ENCODE results near the gene SLC39A11. TPM values are rescaled to one million over a fixed set of nuclear protein-coding genes. Genes with fewer than 3 reads are reported as not detected.

SLC39A11 gene
- total RNA-seq, 1 experiment from 2014 or later: 18.6 TPM

DNA sequence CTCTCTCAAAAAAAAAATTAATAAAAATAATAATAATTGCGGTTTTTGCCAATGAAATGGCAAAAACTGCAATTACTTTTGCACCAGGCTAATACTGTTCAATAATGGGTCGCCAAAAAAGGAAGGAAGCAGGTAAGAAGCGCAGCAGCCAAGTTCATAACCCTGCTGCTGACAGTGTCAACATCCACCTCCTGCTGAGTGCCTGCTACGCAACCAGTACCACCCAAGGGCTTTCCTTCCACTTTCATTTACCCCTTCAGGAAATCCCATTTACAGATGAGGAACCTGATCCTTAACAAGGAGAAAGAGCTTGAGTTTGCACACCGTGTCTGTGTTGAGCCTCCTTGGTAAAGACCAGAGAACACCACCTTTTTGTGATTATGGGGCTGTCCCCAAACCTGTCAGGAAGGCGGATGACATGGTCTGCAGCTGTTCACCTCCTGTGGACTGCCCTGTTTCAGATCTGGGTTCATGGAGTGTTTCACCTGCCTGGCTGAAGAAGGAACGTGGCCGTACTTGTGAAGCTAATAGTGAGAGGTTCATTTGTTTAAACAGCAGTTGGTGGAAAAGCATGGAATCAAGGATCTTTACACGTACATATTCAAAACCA, 378.0 kb downstream of the SLC39A11 start:
- BruUV-seq (replicated peaks): no TSS peak
- Histone ChIP-seq H3K27me3 (replicated peaks; ENCODE audit: insufficient read depth, low read depth, low read length, poor library complexity) (no peaks in the 10 kb centered on the region), H3K9me3 (ENCODE audit: low read depth, low read length, poor library complexity, severe bottlenecking) (no peaks in the 10 kb centered on the region), H3K4me3 (ENCODE audit: low read depth, low read length, poor library complexity, severe bottlenecking) (no peak overlapping the region), H3K27ac (ENCODE audit: low read depth, low read length, poor library complexity, severe bottlenecking) (no peak overlapping the region), H3K4me1 (ENCODE audit: insufficient read depth, low read length, poor library complexity, severe bottlenecking) (no peaks in the 10 kb centered on the region), H3K36me3 (ENCODE audit: insufficient read depth, low read length, poor library complexity, severe bottlenecking) (no peaks in the 10 kb centered on the region)
- TF ChIP-seq, protein P1, sequence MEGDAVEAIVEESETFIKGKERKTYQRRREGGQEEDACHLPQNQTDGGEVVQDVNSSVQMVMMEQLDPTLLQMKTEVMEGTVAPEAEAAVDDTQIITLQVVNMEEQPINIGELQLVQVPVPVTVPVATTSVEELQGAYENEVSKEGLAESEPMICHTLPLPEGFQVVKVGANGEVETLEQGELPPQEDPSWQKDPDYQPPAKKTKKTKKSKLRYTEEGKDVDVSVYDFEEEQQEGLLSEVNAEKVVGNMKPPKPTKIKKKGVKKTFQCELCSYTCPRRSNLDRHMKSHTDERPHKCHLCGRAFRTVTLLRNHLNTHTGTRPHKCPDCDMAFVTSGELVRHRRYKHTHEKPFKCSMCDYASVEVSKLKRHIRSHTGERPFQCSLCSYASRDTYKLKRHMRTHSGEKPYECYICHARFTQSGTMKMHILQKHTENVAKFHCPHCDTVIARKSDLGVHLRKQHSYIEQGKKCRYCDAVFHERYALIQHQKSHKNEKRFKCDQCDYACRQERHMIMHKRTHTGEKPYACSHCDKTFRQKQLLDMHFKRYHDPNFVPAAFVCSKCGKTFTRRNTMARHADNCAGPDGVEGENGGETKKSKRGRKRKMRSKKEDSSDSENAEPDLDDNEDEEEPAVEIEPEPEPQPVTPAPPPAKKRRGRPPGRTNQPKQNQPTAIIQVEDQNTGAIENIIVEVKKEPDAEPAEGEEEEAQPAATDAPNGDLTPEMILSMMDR (conservative IDR thresholded peaks at IDR 0.05; ENCODE audit: low read depth, low read length): no peak
- TF ChIP-seq EZH2 (IDR thresholded peaks at IDR 0.05; ENCODE audit: borderline replicate concordance, low read depth, low read length, poor library complexity, severe bottlenecking): no peak
- no peak for DNase-seq (ENCODE audit: low spot score)
- ChIA-PET POLR2A (ENCODE audit: low non-redundant PET) (no interaction called here), CTCF (no interaction called here)
- intact Hi-C loops (cut with micrococcal nuclease; ENCODE audit: unreplicated experiment): no loop called here

DNA sequence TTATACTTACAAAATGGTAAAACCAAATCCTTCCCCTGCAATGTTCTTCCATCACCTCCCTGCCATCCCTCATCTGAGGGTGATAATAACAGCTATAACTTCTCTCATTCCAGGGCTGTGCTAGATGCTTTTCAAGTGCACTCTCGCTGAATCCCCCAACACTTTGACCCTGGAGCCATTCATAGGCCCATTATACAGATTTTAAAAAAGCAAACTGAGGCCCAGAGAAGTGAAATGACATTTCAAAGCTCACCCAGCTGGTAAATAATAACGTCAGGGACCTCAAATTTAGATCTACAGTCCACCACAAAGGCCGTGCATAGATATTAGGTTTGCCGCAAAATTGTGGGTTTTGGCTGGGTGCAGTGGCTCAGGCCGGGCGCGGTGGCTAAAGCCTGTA, 378.8 kb downstream of the SLC39A11 start:
- Histone ChIP-seq H3K36me3 (ENCODE audit: insufficient read depth, low read length, poor library complexity, severe bottlenecking) (no peaks in the 10 kb centered on the region), H3K4me1 (ENCODE audit: insufficient read depth, low read length, poor library complexity, severe bottlenecking) (no peaks in the 10 kb centered on the region), H3K9me3 (ENCODE audit: low read depth, low read length, poor library complexity, severe bottlenecking) (no peaks in the 10 kb centered on the region), H3K27me3 (replicated peaks; ENCODE audit: insufficient read depth, low read depth, low read length, poor library complexity) (no peaks in the 10 kb centered on the region), H3K27ac (ENCODE audit: low read depth, low read length, poor library complexity, severe bottlenecking) (no peak overlapping the region), H3K4me3 (ENCODE audit: low read depth, low read length, poor library complexity, severe bottlenecking) (no peak overlapping the region)
- BruUV-seq (replicated peaks): no TSS peak
- intact Hi-C loops (cut with micrococcal nuclease; ENCODE audit: unreplicated experiment): no loop called here
- DNase-seq (ENCODE audit: low spot score): no peak
- ChIA-PET CTCF (no interaction called here), POLR2A (ENCODE audit: low non-redundant PET) (no interaction called here)
- no peak for TF ChIP-seq EZH2 (IDR thresholded peaks at IDR 0.05; ENCODE audit: borderline replicate concordance, low read depth, low read length, poor library complexity, severe bottlenecking)
- TF ChIP-seq, protein P1 (conservative IDR thresholded peaks at IDR 0.05; ENCODE audit: low read depth, low read length): no peak

DNA sequence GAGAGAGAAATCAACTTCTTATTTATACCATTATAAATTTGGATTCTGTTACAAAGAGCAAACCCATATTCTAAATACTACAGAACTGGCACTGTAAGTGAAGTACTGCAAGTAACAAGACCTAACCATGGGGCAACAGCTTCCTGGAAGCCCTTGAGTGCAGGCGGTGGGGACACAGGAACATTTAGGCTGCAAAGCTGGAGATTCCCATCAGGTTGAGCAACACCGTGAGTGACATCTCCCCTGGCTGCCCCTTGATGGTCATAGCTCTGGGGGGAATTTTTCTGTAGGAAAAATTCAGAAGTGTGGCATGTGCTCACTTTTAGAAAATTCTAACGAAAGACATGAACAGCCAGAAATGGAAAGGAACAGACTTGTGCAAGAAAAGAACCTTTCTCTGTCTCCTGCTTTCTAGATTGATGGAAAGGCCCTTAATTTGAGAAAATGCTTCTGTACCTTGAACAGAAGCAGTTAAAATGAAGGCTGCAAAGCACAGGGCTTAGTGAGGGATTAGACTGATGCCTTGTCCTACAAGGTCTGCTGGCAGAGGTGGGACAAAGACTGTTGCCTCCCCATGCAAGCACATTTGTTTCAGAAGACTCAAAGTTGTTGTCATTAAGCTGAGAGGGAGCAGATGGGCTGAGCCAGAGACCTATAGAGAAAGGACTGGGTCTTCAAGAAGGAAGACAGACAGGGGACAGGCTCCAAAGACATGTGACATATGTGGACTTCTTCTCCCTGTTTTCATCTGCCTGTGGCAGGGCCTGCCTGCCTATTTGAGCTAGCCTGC, 380.8 kb downstream of the SLC39A11 start:
- H3K36me3 ChIP-seq (ENCODE audit: insufficient read depth, low read length, poor library complexity, severe bottlenecking): no peaks in the 10 kb centered on the region
- CTCF ChIA-PET: interaction anchor here (0.6 kb wide), 1 partner anchor 147 kb away, joined by 3 read pairs; no protein-coding TSS in a partner anchor
- H3K4me1 ChIP-seq (ENCODE audit: insufficient read depth, low read length, poor library complexity, severe bottlenecking): no peaks in the 10 kb centered on the region
- POLR2A ChIA-PET (ENCODE audit: low non-redundant PET): no interaction called here
- TF ChIP-seq, protein P1 (conservative IDR thresholded peaks at IDR 0.05; ENCODE audit: low read depth, low read length): no peak
- TF ChIP-seq EZH2 (IDR thresholded peaks at IDR 0.05; ENCODE audit: borderline replicate concordance, low read depth, low read length, poor library complexity, severe bottlenecking): no peak
- BruUV-seq (replicated peaks): no TSS peak
- intact Hi-C loops (cut with micrococcal nuclease; ENCODE audit: unreplicated experiment): no loop called here
- H3K27me3 ChIP-seq (replicated peaks; ENCODE audit: insufficient read depth, low read depth, low read length, poor library complexity): no peaks in the 10 kb centered on the region
- no peak for DNase-seq (ENCODE audit: low spot score)
- no peaks in the 10 kb centered on the region for H3K9me3 ChIP-seq (ENCODE audit: low read depth, low read length, poor library complexity, severe bottlenecking)
- no peak overlapping the region for H3K27ac ChIP-seq (ENCODE audit: low read depth, low read length, poor library complexity, severe bottlenecking)
- H3K4me3 ChIP-seq (ENCODE audit: low read depth, low read length, poor library complexity, severe bottlenecking): no peak overlapping the region
